ENCODE data around the gene SERPING1. TPM values are rescaled to one million over a fixed set of nuclear protein-coding genes. Genes with fewer than 3 reads are reported as not detected.
A peak's percentile ranks its signal among the peaks of the same experiment; 100 is the strongest.

SERPING1 gene
- total RNA-seq, 1 donor from 2014 or later, result 94.6 TPM

- no peak overlapping the region for H3K4me3 ChIP-seq
- no peak overlapping the region for H3K27ac ChIP-seq (replicated peaks)
- peaks cover 9% of the 10 kb centered on the region for H3K27me3 ChIP-seq (ENCODE audit: low read depth)
- DNase-seq, result no peak
- no peaks in the 10 kb centered on the region for H3K4me1 ChIP-seq
- H3K9me3 ChIP-seq (replicated peaks), result no peaks in the 10 kb centered on the region
- H3K36me3 ChIP-seq, result no peaks in the 10 kb centered on the region
- TF ChIP-seq, protein P1, sequence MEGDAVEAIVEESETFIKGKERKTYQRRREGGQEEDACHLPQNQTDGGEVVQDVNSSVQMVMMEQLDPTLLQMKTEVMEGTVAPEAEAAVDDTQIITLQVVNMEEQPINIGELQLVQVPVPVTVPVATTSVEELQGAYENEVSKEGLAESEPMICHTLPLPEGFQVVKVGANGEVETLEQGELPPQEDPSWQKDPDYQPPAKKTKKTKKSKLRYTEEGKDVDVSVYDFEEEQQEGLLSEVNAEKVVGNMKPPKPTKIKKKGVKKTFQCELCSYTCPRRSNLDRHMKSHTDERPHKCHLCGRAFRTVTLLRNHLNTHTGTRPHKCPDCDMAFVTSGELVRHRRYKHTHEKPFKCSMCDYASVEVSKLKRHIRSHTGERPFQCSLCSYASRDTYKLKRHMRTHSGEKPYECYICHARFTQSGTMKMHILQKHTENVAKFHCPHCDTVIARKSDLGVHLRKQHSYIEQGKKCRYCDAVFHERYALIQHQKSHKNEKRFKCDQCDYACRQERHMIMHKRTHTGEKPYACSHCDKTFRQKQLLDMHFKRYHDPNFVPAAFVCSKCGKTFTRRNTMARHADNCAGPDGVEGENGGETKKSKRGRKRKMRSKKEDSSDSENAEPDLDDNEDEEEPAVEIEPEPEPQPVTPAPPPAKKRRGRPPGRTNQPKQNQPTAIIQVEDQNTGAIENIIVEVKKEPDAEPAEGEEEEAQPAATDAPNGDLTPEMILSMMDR (IDR thresholded peaks at IDR 0.05; ENCODE audit: borderline replicate concordance), result no peak
- intact Hi-C loops (cut with micrococcal nuclease), result no loop called here
These were observed 13.1 kb upstream of the SERPING1 start for GRCh38 chr11:57584341-57584740.

DNA sequence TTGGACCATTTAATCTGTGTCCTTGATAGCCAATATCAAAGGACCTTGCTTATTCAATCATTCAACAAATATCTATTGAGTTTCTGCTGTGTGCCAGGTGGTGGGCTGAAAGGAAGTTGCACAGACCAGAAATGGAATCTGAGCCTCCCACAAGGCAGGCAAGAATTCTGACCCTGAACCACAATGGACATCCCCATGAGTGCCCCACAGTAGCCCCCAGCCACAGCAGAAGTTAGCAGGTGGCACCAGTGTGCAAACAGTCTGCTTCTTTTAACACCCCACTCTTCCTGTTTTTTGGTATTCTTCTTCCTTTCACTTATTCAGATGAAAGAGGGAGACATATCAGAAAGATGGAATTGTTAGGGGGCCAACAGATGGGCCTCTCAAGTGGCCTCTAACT lies 12.2 kb upstream of the SERPING1 start:
- Histone ChIP-seq H3K27ac (replicated peaks) (no peak overlapping the region), H3K4me1 (no peaks in the 10 kb centered on the region), H3K27me3 (ENCODE audit: low read depth) (peaks cover 3% of the 10 kb centered on the region), H3K9me3 (replicated peaks) (no peaks in the 10 kb centered on the region), H3K36me3 (no peaks in the 10 kb centered on the region), H3K4me3 (no peak overlapping the region)
- intact Hi-C loops (cut with micrococcal nuclease), result no loop called here
- TF ChIP-seq, protein P1 (IDR thresholded peaks at IDR 0.05; ENCODE audit: borderline replicate concordance), result no peak
- DNase-seq, result no peak

GRCh38 chr11:57586711-57587245 lies 10.7 kb upstream of the SERPING1 start:
- no peaks in the 10 kb centered on the region for H3K36me3 ChIP-seq
- TF ChIP-seq, protein P1 (IDR thresholded peaks at IDR 0.05; ENCODE audit: borderline replicate concordance), result no peak
- peaks cover 3% of the 10 kb centered on the region for H3K27me3 ChIP-seq (ENCODE audit: low read depth)
- DNase-seq, result no peak
- H3K27ac ChIP-seq (replicated peaks), result no peak overlapping the region
- intact Hi-C loops (cut with micrococcal nuclease), result no loop called here
- no peaks in the 10 kb centered on the region for H3K9me3 ChIP-seq (replicated peaks)
- H3K4me3 ChIP-seq, result no peak overlapping the region
- H3K4me1 ChIP-seq, result no peaks in the 10 kb centered on the region

- intact Hi-C loops (cut with micrococcal nuclease), result no loop called here
- no peaks in the 10 kb centered on the region for H3K9me3 ChIP-seq (replicated peaks)
- H3K36me3 ChIP-seq, result no peaks in the 10 kb centered on the region
- no peak overlapping the region for H3K4me3 ChIP-seq
- no peak for DNase-seq
- H3K27me3 ChIP-seq (ENCODE audit: low read depth), result peaks cover 11% of the 10 kb centered on the region
- no peak overlapping the region for H3K27ac ChIP-seq (replicated peaks)
- no peaks in the 10 kb centered on the region for H3K4me1 ChIP-seq
- TF ChIP-seq, protein P1 (IDR thresholded peaks at IDR 0.05; ENCODE audit: borderline replicate concordance), result no peak
These were observed 9.3 kb upstream of the SERPING1 start for GRCh38 chr11:57588046-57588710.

- Histone ChIP-seq H3K36me3 (peaks cover 6% of the 10 kb centered on the region), H3K4me3 (no peak overlapping the region), H3K27ac (replicated peaks) (peak overlapping the region; percentile 93), H3K9me3 (replicated peaks) (no peaks in the 10 kb centered on the region), H3K27me3 (ENCODE audit: low read depth) (peaks cover 31% of the 10 kb centered on the region), H3K4me1 (peaks cover 27% of the 10 kb centered on the region)
- TF ChIP-seq, protein P1 (IDR thresholded peaks at IDR 0.05; ENCODE audit: borderline replicate concordance), result no peak
- DNase-seq, result no peak
- intact Hi-C loops (cut with micrococcal nuclease), result no loop called here
These were observed 1.1 kb upstream of the SERPING1 start for GRCh38 chr11:57596266-57596885.
